COLO829 (cell line): ENCODE results near the gene CECR2.

Experiments
- DNase-seq: peaks from one replicate; pipeline ENCODE4 v3.0.0; 2012; ENCODE audit warnings: low spot score

Gene CECR2

GRCh38 chr22:17368144-17368543 lies 1.1 kb upstream of the CECR2 start:
- DNase-seq, result no peak

GRCh38 chr22:17368554-17369438 lies 464 bp upstream of the CECR2 start:
- DNase-seq, result no peak

- DNase-seq, result no peak
Observed at GRCh38 chr22:17370026-17370765, 936 bp downstream of the CECR2 start.

GRCh38 chr22:17370766-17371432 lies 1.6 kb downstream of the CECR2 start:
- no peak for DNase-seq

GRCh38 chr22:17371448-17371847 lies 2.2 kb downstream of the CECR2 start:
- DNase-seq, result no peak

- no peak for DNase-seq
Observed at GRCh38 chr22:17373855-17374254, 4.6 kb downstream of the CECR2 start.

GRCh38 chr22:17375914-17376614 lies 6.8 kb downstream of the CECR2 start:
- DNase-seq, result no peak

- DNase-seq, result no peak
Observed at GRCh38 chr22:17376950-17377349, 7.7 kb downstream of the CECR2 start.

GRCh38 chr22:17379944-17380343 lies 10.7 kb downstream of the CECR2 start:
- DNase-seq, result no peak

- DNase-seq, result no peak
Observed at GRCh38 chr22:17380359-17381087, 11.3 kb downstream of the CECR2 start.

GRCh38 chr22:17381192-17381913 lies 12.1 kb downstream of the CECR2 start:
- no peak for DNase-seq

- no peak for DNase-seq
Observed at GRCh38 chr22:17384612-17385330, 15.5 kb downstream of the CECR2 start.

GRCh38 chr22:17387356-17387755 lies 18.1 kb downstream of the CECR2 start:
- DNase-seq, result no peak

GRCh38 chr22:17388235-17388634 lies 19.0 kb downstream of the CECR2 start:
- no peak for DNase-seq

GRCh38 chr22:17390087-17390486 lies 20.8 kb downstream of the CECR2 start:
- no peak for DNase-seq

- DNase-seq, result no peak
Observed at GRCh38 chr22:17396516-17396915, 27.3 kb downstream of the CECR2 start.

GRCh38 chr22:17397756-17398547 lies 28.7 kb downstream of the CECR2 start:
- DNase-seq, result no peak

GRCh38 chr22:17400305-17400704 lies 31.0 kb downstream of the CECR2 start:
- no peak for DNase-seq

GRCh38 chr22:17401728-17402127 lies 32.5 kb downstream of the CECR2 start:
- DNase-seq, result no peak
